ENCODE results near the gene MATN1.

GRCh38 chr1:30757352-30758120 is 34.2 kb upstream of the MATN1 start, which contains the start of gene LAPTM5:
- no peak for TF ChIP-seq CTCF (IDR thresholded peaks at IDR 0.05; ENCODE audit: low read depth, low read length, poor library complexity, severe bottlenecking)
- TF ChIP-seq EZH2phosphoT487 (IDR thresholded peaks at IDR 0.05; ENCODE audit: borderline replicate concordance, low read length), result no peak
